ENCODE data around the gene NXPE3.
"Not testable (repeated sequence)": the region's sequence is repeated elsewhere in the genome, so short reads cannot be mapped to it uniquely, and the experiment has no call there.

The NXPE3 gene

GRCh38 chr3:101861212-101861788 lies 82.3 kb downstream of the NXPE3 start:
- peaks cover 5% of the 10 kb centered on the region for H3K79me2 ChIP-seq (ENCODE audit: control insufficient read depth, low read length)
- no peaks in the 10 kb centered on the region for H3K9me2 ChIP-seq (replicated peaks; ENCODE audit: control insufficient read depth, low read length)
- TF ChIP-seq CTCF (IDR thresholded peaks at IDR 0.05; ENCODE audit: low read depth, low read length, poor library complexity, severe bottlenecking): no peak
- no peak for TF ChIP-seq EZH2phosphoT487 (IDR thresholded peaks at IDR 0.05; ENCODE audit: borderline replicate concordance, low read length)
- no peaks in the 10 kb centered on the region for H4K20me1 ChIP-seq (ENCODE audit: control insufficient read depth, insufficient read depth, low read depth, low read length)
- no peak overlapping the region for H3K4me3 ChIP-seq (ENCODE audit: low read length)
- no peaks in the 10 kb centered on the region for H3K27me3 ChIP-seq (ENCODE audit: control insufficient read depth, low read length)
- H3K4me1 ChIP-seq (ENCODE audit: control insufficient read depth, low read length): peaks cover 47% of the 10 kb centered on the region
- H3K36me3 ChIP-seq (ENCODE audit: control insufficient read depth, low read length): peaks cover 59% of the 10 kb centered on the region
- peaks cover 55% of the 10 kb centered on the region for H3F3A ChIP-seq (ENCODE audit: control insufficient read depth, insufficient read depth)
- H3K4me2 ChIP-seq (ENCODE audit: low read length): no peak overlapping the region
- H3K9me3 ChIP-seq (ENCODE audit: control insufficient read depth, insufficient read depth, low read length): no peaks in the 10 kb centered on the region
- peak overlapping the region; percentile 15 for H3K27ac ChIP-seq (ENCODE audit: low read depth, low read length)

- peaks cover 47% of the 10 kb centered on the region for H3K4me1 ChIP-seq (ENCODE audit: control insufficient read depth, low read length)
- H4K20me1 ChIP-seq (ENCODE audit: control insufficient read depth, insufficient read depth, low read depth, low read length): no peaks in the 10 kb centered on the region
- peaks cover 5% of the 10 kb centered on the region for H3K79me2 ChIP-seq (ENCODE audit: control insufficient read depth, low read length)
- no peak overlapping the region for H3K4me3 ChIP-seq (ENCODE audit: low read length)
- no peaks in the 10 kb centered on the region for H3K9me2 ChIP-seq (replicated peaks; ENCODE audit: control insufficient read depth, low read length)
- peak overlapping the region; percentile 15 for H3K27ac ChIP-seq (ENCODE audit: low read depth, low read length)
- H3K4me2 ChIP-seq (ENCODE audit: low read length): no peak overlapping the region
- H3K27me3 ChIP-seq (ENCODE audit: control insufficient read depth, low read length): no peaks in the 10 kb centered on the region
- H3F3A ChIP-seq (ENCODE audit: control insufficient read depth, insufficient read depth): peaks cover 55% of the 10 kb centered on the region
- TF ChIP-seq CTCF (IDR thresholded peaks at IDR 0.05; ENCODE audit: low read depth, low read length, poor library complexity, severe bottlenecking): no peak
- no peak for TF ChIP-seq EZH2phosphoT487 (IDR thresholded peaks at IDR 0.05; ENCODE audit: borderline replicate concordance, low read length)
- no peaks in the 10 kb centered on the region for H3K9me3 ChIP-seq (ENCODE audit: control insufficient read depth, insufficient read depth, low read length)
- H3K36me3 ChIP-seq (ENCODE audit: control insufficient read depth, low read length): peaks cover 53% of the 10 kb centered on the region
These were observed 82.9 kb downstream of the NXPE3 start for GRCh38 chr3:101861789-101862415.

GRCh38 chr3:101862416-101863165 lies 83.6 kb downstream of the NXPE3 start:
- Histone ChIP-seq H3K27ac (ENCODE audit: low read depth, low read length) (no peak overlapping the region), H3K79me2 (ENCODE audit: control insufficient read depth, low read length) (no peaks in the 10 kb centered on the region; the same call in 1 of the 2 replicates)

GRCh38 chr3:101864926-101865325 lies 85.9 kb downstream of the NXPE3 start:
- H3K9me2 ChIP-seq (replicated peaks; ENCODE audit: control insufficient read depth, low read length); H3K27me3 ChIP-seq (ENCODE audit: control insufficient read depth, low read length); H3K9me3 ChIP-seq (ENCODE audit: control insufficient read depth, insufficient read depth, low read length); H3K4me3 ChIP-seq (ENCODE audit: low read length); H4K20me1 ChIP-seq (ENCODE audit: control insufficient read depth, insufficient read depth, low read depth, low read length); H3K79me2 ChIP-seq (ENCODE audit: control insufficient read depth, low read length); H3K4me2 ChIP-seq (ENCODE audit: low read length); H3K27ac ChIP-seq (ENCODE audit: low read depth, low read length): not testable (repeated sequence)
- peaks cover 44% of the 10 kb centered on the region for H3F3A ChIP-seq (ENCODE audit: control insufficient read depth, insufficient read depth)
- H3K4me1 ChIP-seq (ENCODE audit: control insufficient read depth, low read length): peaks cover 35% of the 10 kb centered on the region
- H3K36me3 ChIP-seq (ENCODE audit: control insufficient read depth, low read length): peaks cover 23% of the 10 kb centered on the region

More at GRCh38 chr3:101862416-101863165, 83.6 kb downstream of the NXPE3 start:
- TF ChIP-seq CTCF (IDR thresholded peaks at IDR 0.05; ENCODE audit: low read depth, low read length, poor library complexity, severe bottlenecking): no peak
- Histone ChIP-seq H3K36me3 (ENCODE audit: control insufficient read depth, low read length) (peaks cover 46% of the 10 kb centered on the region), H3K4me2 (ENCODE audit: low read length) (no peak overlapping the region), H3K27me3 (ENCODE audit: control insufficient read depth, low read length) (no peaks in the 10 kb centered on the region), H3K4me1 (ENCODE audit: control insufficient read depth, low read length) (peaks cover 43% of the 10 kb centered on the region), H3K4me3 (ENCODE audit: low read length) (no peak overlapping the region), H4K20me1 (ENCODE audit: control insufficient read depth, insufficient read depth, low read depth, low read length) (no peaks in the 10 kb centered on the region), H3K9me3 (ENCODE audit: control insufficient read depth, insufficient read depth, low read length) (no peaks in the 10 kb centered on the region), H3K9me2 (replicated peaks; ENCODE audit: control insufficient read depth, low read length) (no peaks in the 10 kb centered on the region), H3F3A (ENCODE audit: control insufficient read depth, insufficient read depth) (peaks cover 54% of the 10 kb centered on the region)
